SK-N-SH (cell line): ENCODE measurements around the gene ERCC2. TPM values are rescaled to one million over a fixed set of nuclear protein-coding genes. Genes with fewer than 3 reads are reported as not detected.

Experiments
- CTCF ChIA-PET: fragments of 300-600, 350-600 bp; formaldehyde crosslinking; extraction: SDS; loops from one replicate; lab custom pipeline; 2021; lab: Yijun Ruan, JAX
- POLR2A ChIA-PET: fragments of 350-600 bp; sonication (Branson Sonifier 250); formaldehyde crosslinking; extraction: SDS; loops from one replicate; lab custom pipeline; 2020; ENCODE audit warnings: antibody characterized with exemption, inconsistent platforms; lab: Yijun Ruan, JAX
- DNase-seq: peaks from one replicate; pipeline ENCODE4 v3.0.0; 2012
- H2AFZ ChIP-seq: fragments of 200-600 bp; sonication (generic); 2 replicates; pipeline ENCODE4 v1.8.1; 2016; ENCODE audit warnings: antibody characterized with exemption, mild to moderate bottlenecking, low read depth
- H3F3A ChIP-seq: fragments of 200-600 bp; sonication (generic); replicated peaks from 2 replicates; pipeline ENCODE3; 2016; ENCODE audit warnings: antibody characterized with exemption, mild to moderate bottlenecking; ENCODE audit not compliant: insufficient read depth
- H3K27ac ChIP-seq, 2 experiments: fragments of 200-500 bp in 1 of 2; fragments of 200-600 bp in 1 of 2; sonication (Bioruptor generic) in 1 of 2; sonication (generic), shearing (Covaris generic) in 1 of 2; 2 replicates each; pipeline versions ENCODE4 v1.5.1 to v1.6.1; 2014 to 2016; ENCODE audit warnings: low read depth in 2 of 2, inconsistent platforms in 1 of 2, low read length in 1 of 2, mild to moderate bottlenecking in 1 of 2, mixed read lengths in 1 of 2
- H3K27me3 ChIP-seq: fragments of 200-600 bp; sonication (generic), shearing (Covaris generic); 2 replicates; pipeline ENCODE4 v1.6.1; 2016; ENCODE audit warnings: mixed run types; ENCODE audit not compliant: insufficient read depth
- H3K36me3 ChIP-seq, 2 experiments: fragments of 200-500 bp in 1 of 2; fragments of 200-600 bp in 1 of 2; sonication (Bioruptor generic) in 1 of 2; sonication (generic) in 1 of 2; replicated peaks in 1 of 2; 2 replicates each; pipeline versions ENCODE3 to v1.5.1; 2014 to 2016; ENCODE audit warnings: low read length in 1 of 2, mild to moderate bottlenecking in 1 of 2; ENCODE audit not compliant: insufficient read depth in 2 of 2, control insufficient read depth in 1 of 2
- H3K4me1 ChIP-seq, 2 experiments: fragments of 200-500 bp in 1 of 2; fragments of 200-600 bp in 1 of 2; sonication (Bioruptor generic) in 1 of 2; sonication (generic), shearing (Covaris generic) in 1 of 2; 2 replicates each; pipeline versions ENCODE4 v1.5.1 to v1.6.1; 2014 to 2016; ENCODE audit warnings: low read depth in 1 of 2, low read length in 1 of 2, mixed run types in 1 of 2; ENCODE audit not compliant: insufficient read depth in 2 of 2, control insufficient read depth in 1 of 2
- H3K4me2 ChIP-seq: fragments of 200-600 bp; sonication (generic), shearing (Covaris generic); 2 replicates; pipeline ENCODE4 v1.6.1; 2017; ENCODE audit warnings: mixed run types
- H3K4me3 ChIP-seq, 2 experiments: fragments of 200-500 bp in 1 of 2; fragments of 200-600 bp in 1 of 2; sonication (Bioruptor generic) in 1 of 2; sonication (generic), shearing (Covaris generic) in 1 of 2; 2 replicates each; pipeline versions ENCODE4 v1.5.1 to v1.8.1; 2014 to 2016; ENCODE audit warnings: low read depth in 2 of 2, inconsistent platforms in 1 of 2, low read length in 1 of 2, mild to moderate bottlenecking in 1 of 2, mixed read lengths in 1 of 2, moderate library complexity in 1 of 2
- H3K79me2 ChIP-seq: fragments of 200-600 bp; sonication (generic); 2 replicates; pipeline ENCODE4 v1.8.1; 2017; ENCODE audit warnings: mild to moderate bottlenecking; ENCODE audit not compliant: insufficient read depth
- H3K9ac ChIP-seq: fragments of 200-600 bp; sonication (generic); 2 replicates; pipeline ENCODE4 v1.6.1; 2017; ENCODE audit warnings: mixed run types
- H3K9me2 ChIP-seq: fragments of 200-600 bp; sonication (generic); 2 replicates; pipeline ENCODE4 v1.6.1; 2017; ENCODE audit warnings: mixed run types
- H3K9me3 ChIP-seq: fragments of 200-600 bp; sonication (generic); 2 replicates; pipeline ENCODE4 v1.6.1; 2017; ENCODE audit warnings: mixed run types, mild to moderate bottlenecking, moderate library complexity
- H4K20me1 ChIP-seq: fragments of 200-600 bp; sonication (generic); 2 replicates; pipeline ENCODE4 v1.6.1; 2017; ENCODE audit warnings: mild to moderate bottlenecking, mixed run types; ENCODE audit not compliant: insufficient read depth
- EZH2phosphoT487 ChIP-seq: fragments of 200-600 bp; sonication (generic); IDR thresholded peaks from 2 replicates; pipeline ENCODE4 v1.6.1; 2017; ENCODE audit warnings: low read depth, mixed run types, mild to moderate bottlenecking, antibody characterized with exemption, moderate library complexity, borderline replicate concordance
- FOXJ3 ChIP-seq: sonication (generic); formaldehyde crosslinking; IDR thresholded peaks from 2 replicates; pipeline ENCODE4 v1.5.1; 2020; ENCODE audit warnings: mild to moderate bottlenecking, missing genetic modification reagents
- FOXM1 ChIP-seq: IDR thresholded peaks from 2 replicates; pipeline ENCODE4 v1.4.0; 2012; ENCODE audit warnings: low read depth, mild to moderate bottlenecking
- GABPA ChIP-seq: IDR thresholded peaks from 2 replicates; pipeline ENCODE4 v1.4.0; 2012; ENCODE audit warnings: low read depth, mild to moderate bottlenecking
- JUND ChIP-seq: IDR thresholded peaks from 2 replicates; pipeline ENCODE4 v1.4.0; 2012
- MEF2A ChIP-seq: IDR thresholded peaks from 2 replicates; pipeline ENCODE4 v1.4.0; 2012; ENCODE audit warnings: low read depth, borderline replicate concordance
- NFIC ChIP-seq: IDR thresholded peaks from 2 replicates; pipeline ENCODE4 v1.4.0; 2012; ENCODE audit warnings: borderline replicate concordance
- RAD21 ChIP-seq: IDR thresholded peaks from 2 replicates; pipeline ENCODE4 v1.6.1; 2012; ENCODE audit warnings: mild to moderate bottlenecking, low read length
- RFX5 ChIP-seq: IDR thresholded peaks from 2 replicates; pipeline ENCODE4 v1.6.1; 2012; ENCODE audit warnings: mild to moderate bottlenecking, improper control_type of control experiment, low read length
- RXRA ChIP-seq: IDR thresholded peaks from 2 replicates; pipeline ENCODE4 v1.4.0; 2012; ENCODE audit warnings: low read depth, mild to moderate bottlenecking, borderline replicate concordance
- SMC3 ChIP-seq: IDR thresholded peaks from 2 replicates; pipeline ENCODE4 v1.6.1; 2012; ENCODE audit warnings: low read depth, low read length, improper control_type of control experiment
- WGBS: methylation state at CpG from one replicate; pipeline ENCODE4 v1.1.6; 2017; ENCODE audit warnings: low lambda C conversion rate; 5-methylcytosine and 5-hydroxymethylcytosine counted together
- polyA plus RNA-seq, 3 experiments: library from polyadenylated mRNA; depleted of rRNA; stranded (reverse); fragments of >200 nt; gene quantifications; 2 replicates each; pipeline ENCODE4 v1.2.3, GENCODE V29; 2012
- TF ChIP-seq, protein P1 (sequence below): IDR thresholded peaks from 2 replicates; pipeline ENCODE4; 2012
- TF ChIP-seq, protein P2 (sequence below): fragments of 150-350 bp; IDR thresholded peaks from 2 replicates; pipeline ENCODE4 v1.6.1; 2016; ENCODE audit warnings: mild to moderate bottlenecking, low read depth, low read length
- TF ChIP-seq, protein P3 (sequence below): fragments of 200-600 bp; sonication (generic); IDR thresholded peaks from 2 replicates; pipeline ENCODE4 v1.6.1; 2017; ENCODE audit warnings: antibody characterized with exemption, mild to moderate bottlenecking, moderate library complexity

ERCC2 gene
- polyA plus RNA-seq, 1 of the 3 experiments (the other 2 are of a cell fraction), result 72.8 TPM

DNA sequence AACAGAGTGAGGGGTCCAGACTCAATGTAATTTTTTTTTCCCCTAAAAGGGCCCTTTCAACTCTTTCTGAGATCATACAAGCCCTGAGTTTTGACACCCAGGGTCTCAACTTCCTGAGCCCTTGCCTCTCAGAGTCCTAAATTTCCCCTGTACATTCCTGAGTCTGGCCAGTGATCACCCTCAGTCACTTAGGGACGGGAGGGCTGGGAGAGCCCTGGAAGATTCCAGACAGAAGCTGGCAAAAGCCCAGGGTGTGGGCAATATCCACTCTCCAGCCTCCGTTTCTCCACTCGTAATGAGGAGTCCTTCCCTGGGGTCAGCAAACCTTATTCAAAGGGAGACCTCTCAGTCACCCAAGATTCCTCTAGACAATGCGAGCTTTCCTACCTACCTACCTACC, 32.9 kb upstream of the ERCC2 start:
- Histone ChIP-seq H3F3A (peaks cover 7% of the 10 kb centered on the region), H3K27ac (no peak overlapping the region), H3K4me3 (peak overlapping the region; percentile 87 to 97; a peak in 2 of 4 replicates), H3K79me2 (peaks cover 81% of the 10 kb centered on the region), H3K4me1 (peaks cover 16 to 26% of the 10 kb centered on the region in 2 experiments; a peak in 3 of 4 replicates), H3K27me3 (no peaks in the 10 kb centered on the region), H3K9ac (peak overlapping the region; percentile 21; the same call in 1 of the 2 replicates), H2AFZ (no peak overlapping the region), H4K20me1 (no peaks in the 10 kb centered on the region), H3K9me3 (no peaks in the 10 kb centered on the region), H3K36me3 (peaks cover 2 to 7% of the 10 kb centered on the region in 2 experiments), H3K9me2 (no peaks in the 10 kb centered on the region), H3K4me2 (peak overlapping the region; percentile 88)
- 88% methylated on average over 4 of the region's 4 CpGs for WGBS
- TF ChIP-seq EZH2phosphoT487 (no peak), RAD21 (no peak), RXRA (no peak), JUND (no peak), RFX5 (no peak), FOXM1 (no peak), NFIC (no peak), FOXJ3 (CRISPR knock-in tag) (no peak), SMC3 (no peak), GABPA (no peak), MEF2A (no peak)
- TF ChIP-seq, protein P1, sequence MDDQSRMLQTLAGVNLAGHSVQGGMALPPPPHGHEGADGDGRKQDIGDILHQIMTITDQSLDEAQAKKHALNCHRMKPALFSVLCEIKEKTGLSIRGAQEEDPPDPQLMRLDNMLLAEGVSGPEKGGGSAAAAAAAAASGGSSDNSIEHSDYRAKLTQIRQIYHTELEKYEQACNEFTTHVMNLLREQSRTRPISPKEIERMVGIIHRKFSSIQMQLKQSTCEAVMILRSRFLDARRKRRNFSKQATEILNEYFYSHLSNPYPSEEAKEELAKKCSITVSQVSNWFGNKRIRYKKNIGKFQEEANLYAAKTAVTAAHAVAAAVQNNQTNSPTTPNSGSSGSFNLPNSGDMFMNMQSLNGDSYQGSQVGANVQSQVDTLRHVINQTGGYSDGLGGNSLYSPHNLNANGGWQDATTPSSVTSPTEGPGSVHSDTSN, result no peak
- TF ChIP-seq, protein P2, sequence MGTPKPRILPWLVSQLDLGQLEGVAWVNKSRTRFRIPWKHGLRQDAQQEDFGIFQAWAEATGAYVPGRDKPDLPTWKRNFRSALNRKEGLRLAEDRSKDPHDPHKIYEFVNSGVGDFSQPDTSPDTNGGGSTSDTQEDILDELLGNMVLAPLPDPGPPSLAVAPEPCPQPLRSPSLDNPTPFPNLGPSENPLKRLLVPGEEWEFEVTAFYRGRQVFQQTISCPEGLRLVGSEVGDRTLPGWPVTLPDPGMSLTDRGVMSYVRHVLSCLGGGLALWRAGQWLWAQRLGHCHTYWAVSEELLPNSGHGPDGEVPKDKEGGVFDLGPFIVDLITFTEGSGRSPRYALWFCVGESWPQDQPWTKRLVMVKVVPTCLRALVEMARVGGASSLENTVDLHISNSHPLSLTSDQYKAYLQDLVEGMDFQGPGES, result no peak
- TF ChIP-seq, protein P3, sequence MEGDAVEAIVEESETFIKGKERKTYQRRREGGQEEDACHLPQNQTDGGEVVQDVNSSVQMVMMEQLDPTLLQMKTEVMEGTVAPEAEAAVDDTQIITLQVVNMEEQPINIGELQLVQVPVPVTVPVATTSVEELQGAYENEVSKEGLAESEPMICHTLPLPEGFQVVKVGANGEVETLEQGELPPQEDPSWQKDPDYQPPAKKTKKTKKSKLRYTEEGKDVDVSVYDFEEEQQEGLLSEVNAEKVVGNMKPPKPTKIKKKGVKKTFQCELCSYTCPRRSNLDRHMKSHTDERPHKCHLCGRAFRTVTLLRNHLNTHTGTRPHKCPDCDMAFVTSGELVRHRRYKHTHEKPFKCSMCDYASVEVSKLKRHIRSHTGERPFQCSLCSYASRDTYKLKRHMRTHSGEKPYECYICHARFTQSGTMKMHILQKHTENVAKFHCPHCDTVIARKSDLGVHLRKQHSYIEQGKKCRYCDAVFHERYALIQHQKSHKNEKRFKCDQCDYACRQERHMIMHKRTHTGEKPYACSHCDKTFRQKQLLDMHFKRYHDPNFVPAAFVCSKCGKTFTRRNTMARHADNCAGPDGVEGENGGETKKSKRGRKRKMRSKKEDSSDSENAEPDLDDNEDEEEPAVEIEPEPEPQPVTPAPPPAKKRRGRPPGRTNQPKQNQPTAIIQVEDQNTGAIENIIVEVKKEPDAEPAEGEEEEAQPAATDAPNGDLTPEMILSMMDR, result no peak
- CTCF ChIA-PET, result interaction anchor here (1.1 to 3.9 kb wide), 5 partner anchors 8 to 82 kb away, joined by 3 to 19 read pairs (median 4); no protein-coding TSS in a partner anchor
- POLR2A ChIA-PET, result no interaction called here
- no peak for DNase-seq
